ENCODE results near the gene SNTA1. TPM values are rescaled to one million over a fixed set of nuclear protein-coding genes. Genes with fewer than 3 reads are reported as not detected.
"Not testable (repeated sequence)": the region's sequence is repeated elsewhere in the genome, so short reads cannot be mapped to it uniquely, and the experiment has no call there.

Gene SNTA1
- total RNA-seq, 4 donors from 2014 or later, result 198 to 320 (median 219) TPM

GRCh38 chr20:33433465-33434234 is 9.9 kb downstream of the SNTA1 start:
- TF ChIP-seq POLR2A (IDR thresholded peaks at IDR 0.05) (peak; percentile 53 to 77), CTCF (IDR thresholded peaks at IDR 0.05 in 4 of 5, conservative IDR thresholded peaks at IDR 0.05 in 1 of 5) (no peak)
- Histone ChIP-seq H3K27ac (peak overlapping the region; percentile 97 to 98 (median 98)), H3K4me1 (peaks cover 31 to 45% of the 10 kb centered on the region in 2 donors), H3K4me3 (no peak overlapping the region), H3K9me3 (no peaks in the 10 kb centered on the region), H3K27me3 (no peaks in the 10 kb centered on the region), H3K36me3 (peaks cover 0 to 11% of the 10 kb centered on the region in 2 donors)
- in situ Hi-C loops (cut with MboI; ENCODE audit: low sequenced_read_pairs in 4 of 4), result no loop called here
- intact Hi-C loops (cut with DNase I; ENCODE audit: low total_unique reads), result loop anchor here (1.0 kb wide), 1 partner anchor 10 kb away; no protein-coding TSS in a partner anchor
- DNase-seq (peak; percentile 90 to 96), ATAC-seq (peak; percentile 91 to 93)

GRCh38 chr20:33431797-33432381 is 11.7 kb downstream of the SNTA1 start:
- H3K4me1 ChIP-seq, result peaks cover 37 to 52% of the 10 kb centered on the region in 2 donors

GRCh38 chr20:33423875-33424274 is 19.7 kb downstream of the SNTA1 start:
- H3K9me3 ChIP-seq; H3K27me3 ChIP-seq; H3K36me3 ChIP-seq; in situ Hi-C loops (cut with MboI; ENCODE audit: low sequenced_read_pairs in 4 of 4): not testable (repeated sequence)
- DNase-seq (peak in 1 of 2 donors; percentile 60), ATAC-seq (peak in 1 of 2 donors; percentile 0)
- Histone ChIP-seq H3K27ac (peak overlapping the region; percentile 97 to 98 (median 98)), H3K4me1 (peaks cover 54 to 68% of the 10 kb centered on the region in 2 donors), H3K4me3 (peak overlapping the region in 1 of 4 donors; percentile 12)
- intact Hi-C loops (cut with DNase I; ENCODE audit: low total_unique reads), result loop anchor here (1.0 kb wide), 1 partner anchor 9 kb away; no protein-coding TSS in a partner anchor

More at GRCh38 chr20:33431797-33432381, 11.7 kb downstream of the SNTA1 start:
- no peak overlapping the region for H3K4me3 ChIP-seq
- ATAC-seq (peak in 1 of 2 donors; percentile 48), DNase-seq (peak in 1 of 2 donors; percentile 25)
- intact Hi-C loops (cut with DNase I; ENCODE audit: low total_unique reads) (no loop called here), in situ Hi-C loops (cut with MboI; ENCODE audit: low sequenced_read_pairs in 4 of 4) (no loop called here)
- peak overlapping the region; percentile 97 to 98 (median 98) for H3K27ac ChIP-seq
- no peak for TF ChIP-seq POLR2A (IDR thresholded peaks at IDR 0.05)
- no peak for TF ChIP-seq CTCF (IDR thresholded peaks at IDR 0.05 in 4 of 5, conservative IDR thresholded peaks at IDR 0.05 in 1 of 5)
- no peaks in the 10 kb centered on the region for H3K9me3 ChIP-seq
- peaks cover 0 to 11% of the 10 kb centered on the region in 2 donors for H3K36me3 ChIP-seq
- H3K27me3 ChIP-seq, result no peaks in the 10 kb centered on the region

- intact Hi-C loops (cut with DNase I; ENCODE audit: low total_unique reads) (loop anchor here (1.0 kb wide), 1 partner anchor 10 kb away; no protein-coding TSS in a partner anchor), in situ Hi-C loops (cut with MboI; ENCODE audit: low sequenced_read_pairs in 4 of 4) (no loop called here)
- peak; percentile 68 to 73 for ATAC-seq
- H3K9me3 ChIP-seq, result no peaks in the 10 kb centered on the region
- peak overlapping the region in 2 of 4 donors; percentile 12 to 23 for H3K4me3 ChIP-seq
- H3K27ac ChIP-seq, result peak overlapping the region; percentile 97 to 98 (median 98)
- H3K27me3 ChIP-seq, result no peaks in the 10 kb centered on the region
- no peak for TF ChIP-seq CTCF (IDR thresholded peaks at IDR 0.05 in 4 of 5, conservative IDR thresholded peaks at IDR 0.05 in 1 of 5)
- TF ChIP-seq POLR2A (IDR thresholded peaks at IDR 0.05), result peak; percentile 33 to 52
- H3K4me1 ChIP-seq, result peaks cover 55 to 69% of the 10 kb centered on the region in 2 donors
- no peaks in the 10 kb centered on the region for H3K36me3 ChIP-seq
- DNase-seq, result peak; percentile 94 to 99
These were observed 20.3 kb downstream of the SNTA1 start for GRCh38 chr20:33423141-33423834.
